ENCODE data around the gene SLC39A10. TPM values are rescaled to one million over a fixed set of nuclear protein-coding genes. Genes with fewer than 3 reads are reported as not detected.

The SLC39A10 gene, protein sequence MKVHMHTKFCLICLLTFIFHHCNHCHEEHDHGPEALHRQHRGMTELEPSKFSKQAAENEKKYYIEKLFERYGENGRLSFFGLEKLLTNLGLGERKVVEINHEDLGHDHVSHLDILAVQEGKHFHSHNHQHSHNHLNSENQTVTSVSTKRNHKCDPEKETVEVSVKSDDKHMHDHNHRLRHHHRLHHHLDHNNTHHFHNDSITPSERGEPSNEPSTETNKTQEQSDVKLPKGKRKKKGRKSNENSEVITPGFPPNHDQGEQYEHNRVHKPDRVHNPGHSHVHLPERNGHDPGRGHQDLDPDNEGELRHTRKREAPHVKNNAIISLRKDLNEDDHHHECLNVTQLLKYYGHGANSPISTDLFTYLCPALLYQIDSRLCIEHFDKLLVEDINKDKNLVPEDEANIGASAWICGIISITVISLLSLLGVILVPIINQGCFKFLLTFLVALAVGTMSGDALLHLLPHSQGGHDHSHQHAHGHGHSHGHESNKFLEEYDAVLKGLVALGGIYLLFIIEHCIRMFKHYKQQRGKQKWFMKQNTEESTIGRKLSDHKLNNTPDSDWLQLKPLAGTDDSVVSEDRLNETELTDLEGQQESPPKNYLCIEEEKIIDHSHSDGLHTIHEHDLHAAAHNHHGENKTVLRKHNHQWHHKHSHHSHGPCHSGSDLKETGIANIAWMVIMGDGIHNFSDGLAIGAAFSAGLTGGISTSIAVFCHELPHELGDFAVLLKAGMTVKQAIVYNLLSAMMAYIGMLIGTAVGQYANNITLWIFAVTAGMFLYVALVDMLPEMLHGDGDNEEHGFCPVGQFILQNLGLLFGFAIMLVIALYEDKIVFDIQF
- total RNA-seq = 18.4 and 40.5 TPM in 2 replicates

DNA sequence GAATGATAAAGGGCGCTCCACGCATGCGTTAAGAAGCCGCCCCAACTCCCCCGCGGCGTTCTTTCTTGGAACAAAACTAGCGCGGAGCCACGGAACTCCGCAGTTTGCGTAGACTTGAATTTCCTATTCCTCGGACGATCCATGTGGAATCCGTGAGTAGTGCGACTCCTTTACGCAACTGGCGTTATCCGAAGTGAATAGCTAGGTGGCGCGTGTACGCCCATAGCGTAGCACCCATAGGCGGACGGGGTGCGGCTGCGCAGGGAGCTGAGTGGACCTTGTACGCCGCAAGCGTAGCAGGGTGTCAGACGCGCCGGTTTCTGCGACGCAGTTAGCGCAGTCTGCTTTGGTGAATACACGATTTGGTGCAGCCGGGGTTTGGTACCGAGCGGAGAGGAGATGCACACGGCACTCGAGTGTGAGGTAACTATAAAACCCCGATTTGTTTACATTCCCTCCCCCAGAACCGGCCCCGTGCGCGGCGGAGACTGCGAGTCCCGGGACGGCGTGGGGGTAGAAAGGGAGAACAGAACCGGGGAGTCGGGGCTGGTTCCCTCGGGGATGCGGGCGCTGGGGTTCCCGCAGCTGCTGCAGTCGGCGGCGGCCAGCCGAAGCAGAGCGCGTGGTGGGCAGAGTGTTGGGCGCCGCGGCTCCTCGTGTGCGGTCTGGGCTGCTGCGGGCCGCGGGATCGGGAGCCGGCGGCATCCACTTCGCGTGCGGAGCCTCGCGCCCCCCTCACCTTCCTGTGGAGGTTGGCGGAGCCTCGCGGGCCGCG lies at the start of gene SLC39A10:
TSS of gene SLC39A10 (plus strand) at position 368 of the 775 bp plus-strand sequence. CDS start 22,817 bp downstream, outside the sequence.

